H54 (cell line): ENCODE data around the gene CUEDC1.
A peak's percentile ranks its signal among the peaks of the same experiment; 100 is the strongest.

Experiments used
- DNase-seq: peaks from one replicate; pipeline ENCODE4 v3.0.0; 2011; ENCODE audit warnings: low spot score, mixed read lengths; ENCODE audit not compliant: insufficient read length
- FAIRE-seq: peaks from 3 replicates; lab custom pipeline; 2011; peaks lifted over from hg19 to GRCh38; lab: Jason Lieb, UNC
- POLR2A ChIP-seq: IDR thresholded peaks from 2 replicates; pipeline ENCODE4 v1.6.1; 2011; ENCODE audit warnings: low read depth, mild to moderate bottlenecking, low read length

The CUEDC1 gene

GRCh38 chr17:57915985-57916757, 39.0 kb downstream of the CUEDC1 start:
- FAIRE-seq (no peak), DNase-seq (no peak)
- TF ChIP-seq POLR2A, result no peak

GRCh38 chr17:57915544-57915943, 39.7 kb downstream of the CUEDC1 start:
- no peak for FAIRE-seq
- no peak for DNase-seq
- TF ChIP-seq POLR2A, result no peak

- TF ChIP-seq POLR2A, result no peak
- no peak for FAIRE-seq
- no peak for DNase-seq
Measured at GRCh38 chr17:57914273-57915142, 40.7 kb downstream of the CUEDC1 start.

GRCh38 chr17:57913575-57914272, 41.5 kb downstream of the CUEDC1 start:
- DNase-seq, result no peak
- FAIRE-seq, result no peak
- no peak for TF ChIP-seq POLR2A

- peak; percentile 61 for DNase-seq
- no peak for TF ChIP-seq POLR2A
- FAIRE-seq, result no peak
Measured at GRCh38 chr17:57911834-57912673, 43.2 kb downstream of the CUEDC1 start.

GRCh38 chr17:57910462-57911420, 44.5 kb downstream of the CUEDC1 start:
- DNase-seq (no peak), FAIRE-seq (no peak)
- no peak for TF ChIP-seq POLR2A

GRCh38 chr17:57909551-57909950, 45.7 kb downstream of the CUEDC1 start:
- DNase-seq, result no peak
- TF ChIP-seq POLR2A, result no peak
- no peak for FAIRE-seq

GRCh38 chr17:57908278-57908677, 46.9 kb downstream of the CUEDC1 start:
- DNase-seq (no peak), FAIRE-seq (no peak)
- TF ChIP-seq POLR2A, result no peak

GRCh38 chr17:57906910-57907309, 48.3 kb downstream of the CUEDC1 start:
- no peak for TF ChIP-seq POLR2A
- FAIRE-seq (no peak), DNase-seq (no peak)

GRCh38 chr17:57905875-57906455, 49.2 kb downstream of the CUEDC1 start:
- FAIRE-seq, result no peak
- no peak for DNase-seq
- TF ChIP-seq POLR2A, result no peak

GRCh38 chr17:57903961-57904360, 51.3 kb downstream of the CUEDC1 start:
- FAIRE-seq (no peak), DNase-seq (no peak)
- TF ChIP-seq POLR2A, result no peak
